GM03348 (cell line): ENCODE data around the gene PIP4K2C.
"Not testable (repeated sequence)": the region's sequence is repeated elsewhere in the genome, so short reads cannot be mapped to it uniquely, and the experiment has no call there.

Source experiments
- DNase-seq: peaks from one replicate; pipeline ENCODE4 v3.0.0; 2012; ENCODE audit warnings: low spot score

PIP4K2C gene

DNA sequence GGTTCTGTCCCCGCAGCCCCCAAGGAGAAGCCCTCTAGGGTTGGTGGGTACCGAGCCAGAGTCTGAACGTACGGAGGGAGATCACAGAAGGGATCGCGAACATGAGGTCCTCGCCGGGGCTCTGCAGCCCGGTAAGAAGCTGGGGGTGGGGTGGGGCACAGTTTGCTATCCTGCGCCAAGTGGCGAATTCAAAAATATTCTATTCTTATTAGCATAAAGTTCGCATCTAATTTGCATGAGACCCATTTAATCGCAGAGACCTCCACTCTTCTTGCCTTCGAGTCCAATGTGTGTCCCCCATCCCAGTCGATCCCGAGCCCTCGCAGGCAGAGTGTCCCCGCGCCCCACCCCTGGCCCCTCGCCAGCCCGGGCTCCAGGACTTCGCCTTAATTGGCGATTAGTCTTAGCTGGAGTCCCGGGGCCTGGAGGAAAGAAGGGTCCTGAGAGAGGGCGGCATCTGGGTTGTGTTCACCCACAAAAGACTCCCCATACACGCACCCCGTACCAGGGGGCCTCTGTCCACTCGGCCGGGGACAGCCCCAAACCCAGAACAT is 19.6 kb downstream of the PIP4K2C start:
- no peak for DNase-seq

DNA sequence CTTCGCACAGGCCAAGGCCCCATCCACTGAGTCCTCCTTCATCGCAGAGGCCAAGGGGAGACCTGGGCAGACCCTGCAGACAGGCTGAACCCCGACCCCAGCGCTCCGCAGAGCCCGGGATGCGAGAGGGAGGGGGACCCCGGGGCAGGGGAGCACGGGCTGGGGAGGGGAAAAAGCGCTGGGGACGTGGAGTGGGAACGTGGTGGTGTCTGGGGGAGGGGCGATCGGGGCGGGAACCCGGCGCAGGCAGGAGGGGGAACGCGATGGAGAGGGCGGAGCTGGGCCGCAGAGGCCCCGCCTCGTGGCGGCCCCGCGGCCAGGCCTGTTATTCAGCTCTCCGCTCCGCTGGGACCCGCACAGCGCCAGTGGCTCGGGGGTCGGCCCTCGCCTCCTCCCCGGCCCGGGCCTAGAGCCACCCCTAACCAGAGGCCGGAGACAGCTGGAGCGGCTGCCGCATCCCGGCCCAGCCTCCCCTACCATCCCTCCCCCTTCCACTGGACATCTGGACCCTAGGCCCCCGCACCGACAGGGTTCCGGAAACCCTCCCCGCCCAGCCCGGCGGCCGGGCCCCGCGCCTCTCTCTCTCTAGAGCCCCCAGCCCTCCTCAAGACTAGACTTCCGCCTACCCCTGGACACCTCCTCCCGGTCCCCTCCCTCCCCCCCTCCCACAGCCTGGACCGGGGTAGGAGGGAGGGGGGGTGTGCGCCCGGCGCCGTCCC is 20.3 kb downstream of the PIP4K2C start, which contains the start of gene ARHGEF25:
TSS of gene ARHGEF25 (plus strand) at position 328 of the 719 bp plus-strand sequence. CDS start 460 bp downstream, outside the sequence.
- DNase-seq: peak; percentile 95

DNA sequence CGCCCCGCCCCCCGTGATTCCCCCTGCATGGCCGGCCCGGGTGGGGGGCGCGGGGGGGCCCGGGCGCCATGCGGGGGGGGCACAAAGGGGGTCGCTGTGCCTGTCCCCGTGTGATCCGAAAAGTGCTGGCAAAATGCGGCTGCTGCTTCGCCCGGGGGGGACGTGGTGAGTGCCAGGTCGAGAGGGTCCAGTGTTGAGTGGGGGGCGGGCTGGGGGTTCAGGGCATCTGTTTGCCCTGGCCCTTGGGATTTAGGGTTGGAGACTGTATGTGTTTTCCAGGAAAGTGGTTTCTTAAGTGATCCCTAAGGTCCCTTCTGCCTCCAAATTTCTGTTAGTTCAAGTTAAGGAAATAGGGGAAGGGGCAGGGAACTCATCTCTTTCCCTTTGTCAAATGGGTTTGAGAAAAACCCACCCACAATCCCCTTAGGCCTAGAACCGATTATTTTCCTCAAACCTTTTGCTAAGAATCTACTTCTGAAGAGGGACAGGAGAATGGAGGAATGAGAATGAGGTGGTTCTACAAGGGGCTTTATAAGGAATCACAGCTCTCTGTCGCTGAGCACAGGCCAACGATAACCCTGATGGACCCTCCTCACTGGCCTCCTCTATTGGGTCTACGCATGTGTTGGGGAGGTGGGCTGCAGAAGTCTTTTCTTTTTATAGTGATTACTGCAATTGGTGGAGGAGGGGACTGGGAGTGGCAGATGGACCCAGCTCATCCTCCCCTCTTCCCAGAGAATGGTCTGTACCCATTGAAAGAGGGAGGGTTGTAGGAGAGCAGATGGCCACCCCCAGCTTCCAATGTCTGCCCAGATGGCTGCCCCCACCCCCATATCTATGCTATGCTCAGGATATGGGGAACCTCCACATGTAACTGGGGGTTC is 21.1 kb downstream of the PIP4K2C start:
- DNase-seq: no peak

DNA sequence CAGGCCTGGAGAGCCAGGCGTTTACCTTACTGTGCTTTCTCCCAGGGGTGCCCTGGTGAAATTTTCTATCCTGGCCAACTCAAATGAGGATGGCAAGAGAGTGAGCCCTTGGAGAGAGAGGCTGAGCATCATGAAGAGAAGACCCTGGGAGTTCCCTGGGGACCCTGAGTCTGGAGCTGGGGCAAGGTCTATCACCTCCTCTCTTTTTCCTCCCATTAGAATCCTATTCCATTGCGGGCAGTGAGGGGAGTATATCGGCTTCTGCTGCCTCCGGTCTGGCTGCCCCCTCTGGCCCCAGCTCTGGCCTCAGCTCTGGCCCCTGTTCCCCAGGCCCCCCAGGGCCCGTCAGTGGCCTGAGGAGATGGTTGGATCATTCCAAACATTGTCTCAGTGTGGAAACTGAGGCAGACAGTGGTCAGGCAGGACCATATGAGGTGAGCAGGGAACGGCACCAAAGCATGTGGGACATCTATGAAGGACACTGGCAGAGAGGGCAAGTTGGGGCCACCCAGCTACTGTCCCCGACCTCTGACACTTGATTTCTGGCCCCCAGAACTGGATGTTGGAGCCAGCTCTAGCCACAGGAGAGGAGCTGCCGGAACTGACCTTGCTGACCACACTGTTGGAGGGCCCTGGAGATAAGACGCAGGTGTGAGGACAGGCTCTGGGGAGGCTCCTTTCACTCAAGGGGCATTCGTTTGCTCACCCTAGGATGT is 21.9 kb downstream of the PIP4K2C start:
- no peak for DNase-seq

DNA sequence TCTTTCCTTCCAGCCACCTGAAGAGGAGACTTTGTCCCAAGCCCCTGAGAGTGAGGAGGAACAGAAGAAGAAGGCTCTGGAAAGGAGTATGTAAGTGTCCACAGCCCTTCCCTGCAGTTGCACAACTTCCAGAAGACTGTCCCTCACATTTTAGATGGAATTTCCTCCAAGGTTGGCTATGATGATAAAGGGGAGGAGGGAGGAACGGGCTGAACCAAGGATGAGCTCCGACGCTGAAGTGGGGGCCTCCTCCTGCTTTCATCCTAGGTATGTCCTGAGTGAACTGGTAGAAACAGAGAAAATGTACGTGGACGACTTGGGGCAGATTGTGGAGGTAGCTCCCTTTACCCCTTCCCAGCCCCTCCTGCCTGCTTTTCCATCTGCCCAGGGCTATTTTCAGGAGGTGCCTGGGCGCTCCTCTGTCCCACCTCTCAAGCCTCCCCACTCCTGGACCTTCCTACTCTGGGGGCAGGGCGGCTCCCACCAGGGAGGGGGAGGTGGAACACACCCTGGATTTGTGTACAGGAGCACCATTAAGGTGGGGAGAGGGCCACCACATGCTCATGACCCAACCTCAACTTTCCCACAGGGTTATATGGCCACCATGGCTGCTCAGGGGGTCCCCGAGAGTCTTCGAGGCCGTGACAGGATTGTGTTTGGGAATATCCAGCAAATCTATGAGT is 22.6 kb downstream of the PIP4K2C start:
- no peak for DNase-seq

DNA sequence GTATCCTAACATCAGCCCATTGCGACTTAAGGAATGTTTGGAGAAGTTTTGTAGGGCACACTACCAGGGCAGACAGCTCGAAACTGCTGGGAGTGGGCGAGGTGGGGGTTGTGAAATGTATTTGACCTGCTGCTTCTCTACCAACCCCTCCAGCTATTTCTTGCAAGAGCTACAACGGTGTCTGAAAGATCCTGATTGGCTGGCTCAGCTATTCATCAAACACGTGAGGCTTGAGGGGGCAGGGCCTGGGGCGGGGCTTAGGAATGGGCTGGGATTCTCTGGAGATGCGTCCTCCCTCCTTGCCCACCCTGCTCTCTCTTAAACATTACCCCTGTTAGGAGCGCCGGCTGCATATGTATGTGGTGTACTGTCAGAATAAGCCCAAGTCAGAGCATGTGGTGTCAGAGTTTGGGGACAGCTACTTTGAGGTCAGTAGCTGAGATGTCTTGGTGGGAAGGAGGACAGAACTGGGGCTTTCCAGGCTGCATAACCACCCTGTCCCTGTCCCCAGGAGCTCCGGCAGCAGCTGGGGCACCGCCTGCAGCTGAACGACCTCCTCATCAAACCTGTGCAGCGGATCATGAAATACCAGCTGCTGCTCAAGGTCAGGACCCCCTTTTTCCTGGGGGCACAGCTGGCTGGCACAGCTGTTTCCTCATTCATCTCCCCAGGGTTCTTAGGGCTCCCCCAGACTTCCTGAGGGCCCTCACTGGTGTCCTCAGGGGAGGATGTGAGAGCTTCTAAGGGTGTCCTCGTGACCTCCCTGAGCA is 23.4 kb downstream of the PIP4K2C start:
- DNase-seq: peak; percentile 57

DNA sequence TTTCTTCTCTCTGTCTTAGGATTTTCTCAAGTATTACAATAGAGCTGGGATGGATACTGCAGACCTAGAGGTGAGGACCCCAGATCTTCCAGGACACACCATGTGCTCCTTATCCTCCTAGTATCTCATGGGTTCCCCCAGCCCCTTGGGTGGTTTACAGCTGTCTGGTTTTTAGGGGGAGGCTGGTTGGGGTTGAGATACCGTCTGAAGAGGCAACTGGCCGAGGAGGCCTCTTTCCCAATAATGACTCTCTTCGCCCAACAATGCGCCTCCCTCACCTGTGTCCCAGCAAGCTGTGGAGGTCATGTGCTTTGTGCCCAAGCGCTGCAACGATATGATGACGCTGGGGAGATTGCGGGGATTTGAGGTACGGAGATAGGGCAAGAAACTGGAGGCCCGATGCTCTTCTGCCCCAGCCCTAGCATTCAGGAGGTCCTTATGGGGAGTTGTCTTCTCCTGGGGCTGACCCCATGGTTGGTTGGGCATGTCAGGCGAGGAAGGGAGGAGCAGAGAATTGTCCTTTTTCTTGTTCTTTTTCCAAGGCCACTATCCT is 24.0 kb downstream of the PIP4K2C start:
- DNase-seq: no peak

DNA sequence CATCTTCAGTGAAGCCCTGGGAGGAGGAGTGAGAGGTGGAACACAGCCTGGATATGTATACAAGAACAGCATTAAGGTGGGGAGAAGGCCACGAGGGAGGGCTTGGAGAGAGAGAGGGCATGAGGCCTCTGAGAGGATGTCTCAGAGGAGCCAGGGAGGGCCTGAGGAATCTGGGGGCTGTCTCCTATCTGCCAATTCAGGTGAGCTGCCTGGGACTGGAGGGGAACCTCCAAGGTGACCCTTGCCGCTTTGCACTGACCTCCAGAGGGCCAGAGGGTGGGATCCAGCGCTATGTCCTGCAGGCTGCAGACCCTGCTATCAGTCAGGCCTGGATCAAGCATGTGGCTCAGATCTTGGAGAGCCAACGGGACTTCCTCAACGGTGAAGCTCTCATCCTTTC is 24.6 kb downstream of the PIP4K2C start:
- DNase-seq: no peak

DNA sequence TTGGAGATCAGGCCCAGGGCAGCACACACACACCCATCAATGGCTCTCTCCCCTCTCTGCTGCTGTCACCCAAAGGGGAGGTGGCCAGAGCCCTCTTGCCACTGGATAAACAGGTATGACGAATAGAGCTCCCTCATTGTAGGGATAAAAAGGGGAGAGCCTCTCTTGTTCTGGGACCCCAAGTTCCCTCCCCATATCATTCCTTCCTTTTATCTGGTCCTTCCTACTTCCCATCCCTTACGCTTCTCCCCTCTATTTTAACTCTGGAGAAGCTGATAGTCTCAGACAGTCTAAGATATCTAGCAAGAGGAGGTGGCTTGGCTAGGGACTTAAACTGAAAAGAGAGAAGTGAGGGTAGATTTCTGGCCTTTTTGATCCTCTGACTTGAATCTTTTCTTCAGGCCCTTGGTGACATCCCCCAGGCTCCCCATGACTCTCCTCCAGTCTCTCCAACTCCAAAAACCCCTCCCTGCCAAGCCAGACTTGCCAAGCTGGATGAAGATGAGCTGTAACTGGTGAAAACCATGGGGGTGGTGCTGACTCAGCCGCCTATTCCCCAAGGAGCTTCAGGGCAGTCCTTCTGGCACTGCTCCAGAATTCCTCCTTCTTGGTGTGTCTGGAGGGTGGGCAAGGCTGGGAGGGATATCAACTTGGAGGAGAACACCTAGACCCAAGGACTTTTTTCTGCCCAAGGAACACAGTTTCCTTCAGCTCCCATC is 25.6 kb downstream of the PIP4K2C start:
- peak; percentile 67 for DNase-seq

DNA sequence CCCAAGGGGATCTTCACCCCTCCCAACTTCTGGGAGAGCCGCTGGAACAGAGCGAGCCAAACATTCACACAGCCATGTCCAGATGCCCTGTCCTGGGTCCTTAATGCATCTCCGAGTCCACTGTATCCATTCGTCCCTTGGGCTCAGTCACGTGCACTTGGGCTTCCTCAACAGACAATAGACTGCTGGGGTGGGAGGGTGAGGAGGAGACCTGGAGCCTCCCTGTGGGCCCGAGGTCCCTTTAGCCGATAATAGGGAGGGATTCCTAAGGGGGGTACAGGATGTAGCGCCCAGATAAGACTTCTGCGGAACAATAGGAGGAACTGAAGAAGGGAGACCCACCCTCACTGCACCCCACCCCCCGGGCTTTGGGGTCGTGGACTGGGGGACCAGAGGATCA is 26.9 kb downstream of the PIP4K2C start:
- no peak for DNase-seq

DNA sequence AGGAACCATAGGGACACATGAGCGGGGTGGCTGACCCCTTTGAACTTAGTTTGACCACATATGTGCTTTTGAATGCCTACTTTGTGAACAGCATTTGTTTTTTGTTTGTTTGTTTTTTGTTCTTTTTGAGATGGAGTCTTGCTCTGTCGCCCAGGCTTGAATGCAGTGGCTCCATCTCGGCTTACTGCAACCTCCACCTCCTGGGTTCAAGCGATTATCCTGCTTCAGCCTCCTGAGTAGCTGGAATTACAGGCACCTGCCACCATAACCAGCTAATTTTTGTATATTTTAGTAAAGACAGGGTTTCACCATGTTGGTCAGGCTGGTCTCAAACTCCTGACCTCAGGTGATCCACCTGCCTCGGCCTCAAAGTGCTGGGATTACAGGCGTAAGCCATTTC is 27.4 kb downstream of the PIP4K2C start:
- DNase-seq: not testable (repeated sequence)

DNA sequence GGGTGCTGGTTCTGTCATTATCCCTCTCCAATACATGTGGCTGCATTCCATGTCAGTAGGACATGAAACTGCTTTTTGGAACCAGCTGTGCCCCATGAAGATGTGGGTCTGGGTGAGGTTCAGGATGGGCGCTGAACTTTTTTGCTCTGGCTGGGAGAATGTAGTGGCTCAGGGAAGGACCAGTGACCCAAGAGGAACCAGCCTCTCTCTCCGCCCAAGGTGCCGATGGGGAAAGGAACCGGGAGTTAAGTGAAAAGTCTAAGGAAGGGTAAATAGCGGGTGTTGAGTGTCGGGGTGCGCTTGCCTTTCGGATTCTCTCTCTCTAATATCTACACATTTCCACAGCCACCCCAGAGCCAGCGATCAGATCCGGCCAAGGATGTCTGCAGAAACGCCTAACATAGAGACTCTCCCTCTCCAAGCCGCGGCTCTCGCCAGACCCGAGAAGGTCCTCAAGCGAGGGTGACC is 28.0 kb downstream of the PIP4K2C start:
- DNase-seq: no peak

DNA sequence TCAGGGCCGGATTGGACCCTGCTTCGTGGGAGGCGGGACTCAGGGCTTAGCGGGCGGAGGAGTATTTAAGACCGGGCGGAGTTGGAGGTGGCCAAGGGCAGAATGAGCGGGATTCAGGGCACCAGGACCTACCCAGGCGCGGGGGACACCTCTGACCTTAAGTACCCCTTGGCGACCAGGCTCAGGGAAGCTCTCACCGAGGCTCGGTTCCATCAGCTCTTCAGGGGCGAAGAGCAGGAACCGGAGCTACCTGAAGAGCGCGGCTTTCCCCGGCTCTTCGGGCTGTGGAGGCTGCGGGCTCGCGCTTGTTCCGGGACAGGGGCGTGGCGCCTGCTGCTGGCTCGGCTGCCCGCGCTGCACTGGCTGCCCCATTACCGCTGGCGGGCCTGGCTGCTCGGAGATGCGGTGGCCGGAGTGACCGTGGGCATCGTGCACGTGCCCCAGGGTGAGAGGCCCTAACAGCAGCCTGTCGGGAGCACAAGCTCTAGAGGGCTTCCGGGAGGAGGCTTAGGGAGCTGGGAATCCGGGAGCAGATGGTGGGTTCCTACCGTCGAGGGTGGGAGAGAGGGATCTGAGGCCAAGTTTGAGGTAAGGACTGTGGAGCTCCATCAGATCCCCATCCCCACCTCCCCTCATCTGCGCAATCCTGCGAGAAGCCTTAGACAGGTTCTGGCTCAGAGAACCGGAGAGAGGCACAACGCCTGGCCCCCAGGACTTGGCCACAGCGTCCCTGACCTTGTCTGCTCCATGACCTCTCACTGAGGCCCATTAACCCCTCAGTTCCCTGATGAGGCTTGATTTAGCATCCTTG is 28.6 kb downstream of the PIP4K2C start:
- no peak for DNase-seq

DNA sequence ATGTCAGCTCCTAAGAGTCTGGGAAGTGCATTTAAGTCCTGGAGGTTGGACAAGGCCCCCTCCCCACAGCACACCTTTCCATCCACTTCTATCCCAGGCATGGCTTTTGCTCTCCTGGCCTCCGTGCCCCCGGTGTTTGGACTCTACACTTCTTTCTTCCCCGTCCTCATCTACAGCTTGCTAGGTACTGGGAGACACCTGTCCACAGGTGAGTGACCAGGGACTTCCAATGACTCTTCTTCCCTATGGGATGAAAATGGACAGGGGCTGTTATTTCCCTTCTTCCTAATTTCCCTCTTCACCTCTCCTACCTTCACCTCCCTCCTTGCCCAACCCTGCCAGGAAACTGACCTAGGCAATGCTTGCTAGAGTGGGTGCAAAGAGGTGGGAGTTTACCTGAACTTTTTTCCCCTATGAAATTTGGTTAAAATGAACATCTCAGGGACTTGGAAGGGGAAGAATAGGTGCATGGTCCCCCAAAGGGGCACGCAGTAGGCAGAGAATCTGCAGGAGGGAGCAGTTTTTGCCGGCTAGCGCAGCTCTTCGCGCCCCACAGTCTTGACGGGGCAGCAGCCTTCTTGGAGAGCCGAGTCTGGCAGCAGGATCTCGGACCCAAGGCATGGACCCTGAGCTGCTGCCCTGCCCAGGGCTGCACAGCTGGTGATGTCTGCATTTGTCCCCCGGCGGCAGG is 29.4 kb downstream of the PIP4K2C start:
- no peak for DNase-seq

DNA sequence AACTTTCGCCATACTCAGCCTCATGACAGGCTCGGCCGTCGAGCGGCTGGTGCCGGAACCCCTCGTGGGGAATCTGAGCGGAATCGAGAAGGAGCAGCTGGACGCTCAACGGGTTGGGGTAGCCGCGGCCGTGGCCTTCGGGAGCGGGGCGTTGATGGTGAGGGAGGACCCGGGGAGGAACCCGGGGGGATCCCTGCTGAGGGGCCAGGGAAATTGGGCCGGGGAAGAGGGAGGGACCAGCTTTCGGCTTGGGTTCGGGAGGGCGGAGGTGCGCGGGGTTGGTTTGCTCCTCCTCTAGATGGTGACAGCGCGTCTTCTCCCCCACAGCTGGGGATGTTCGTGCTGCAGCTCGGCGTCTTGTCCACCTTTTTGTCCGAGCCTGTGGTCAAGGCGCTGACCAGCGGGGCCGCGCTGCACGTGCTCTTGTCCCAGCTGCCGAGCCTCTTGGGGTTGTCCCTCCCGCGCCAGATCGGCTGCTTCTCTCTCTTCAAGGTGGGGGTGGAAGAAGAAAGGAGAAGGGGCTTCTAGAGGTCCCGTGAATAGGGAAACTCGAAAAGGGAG is 30.0 kb downstream of the PIP4K2C start:
- no peak for DNase-seq

DNA sequence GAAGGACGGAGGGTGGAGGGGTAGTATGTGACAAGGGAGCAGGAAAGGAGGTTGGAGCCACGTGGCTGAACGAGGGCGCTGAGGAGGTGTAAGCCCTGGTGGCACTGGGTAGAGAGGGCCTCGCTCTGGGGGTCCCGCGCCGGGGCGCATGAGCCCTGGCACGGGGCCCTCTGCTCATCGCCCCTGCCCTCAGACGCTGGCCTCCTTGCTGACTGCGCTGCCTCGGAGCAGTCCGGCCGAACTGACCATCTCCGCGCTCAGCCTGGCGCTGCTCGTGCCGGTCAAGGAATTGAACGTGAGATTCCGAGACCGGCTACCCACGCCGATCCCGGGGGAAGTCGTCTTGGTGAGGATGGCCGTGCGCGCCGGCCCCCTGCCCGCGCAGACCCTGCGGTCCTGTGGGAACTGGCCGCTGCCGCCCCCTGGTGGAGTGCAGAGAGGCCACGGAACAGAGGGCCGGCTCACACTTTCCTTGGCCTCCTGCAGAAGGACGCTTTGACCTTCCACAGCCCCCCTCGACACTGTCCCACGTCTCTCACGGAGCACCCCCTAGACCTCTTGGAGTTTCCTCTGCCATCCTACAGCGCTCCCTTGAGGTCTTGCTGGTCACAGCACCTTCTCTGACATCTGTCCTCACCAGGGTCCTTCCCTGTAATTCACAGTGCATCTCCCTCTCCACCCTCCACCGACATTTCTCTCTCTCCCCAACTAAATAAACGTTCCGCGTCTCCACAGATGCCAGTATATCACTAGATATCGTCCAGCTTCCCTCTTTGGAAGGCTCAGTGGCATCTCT is 30.7 kb downstream of the PIP4K2C start:
- peak; percentile 87 for DNase-seq
